Karpas-422 (cell line): ENCODE measurements around the gene RAMP1. TPM values are rescaled to one million over a fixed set of nuclear protein-coding genes. Genes with fewer than 3 reads are reported as not detected.

Experiments
- DNase-seq: peaks from one replicate; pipeline ENCODE4 v3.0.0-alpha.2; 2015
- H2AFZ ChIP-seq: fragments of 200-600 bp; sonication (generic); 2 replicates; pipeline ENCODE4 v1.6.1; 2014; ENCODE audit warnings: antibody characterized with exemption, low read length, mixed read lengths
- H3K27ac ChIP-seq: fragments of 200-600 bp; sonication (generic); 2 replicates; pipeline ENCODE4 v1.5.1; 2014; ENCODE audit warnings: mild to moderate bottlenecking, low read length, moderate library complexity
- H3K27me3 ChIP-seq: fragments of 200-600 bp; sonication (generic); 2 replicates; pipeline ENCODE4 v1.6.1; 2014; ENCODE audit warnings: low read length, mixed read lengths
- H3K36me3 ChIP-seq: fragments of 200-600 bp; sonication (generic); 2 replicates; pipeline ENCODE4 v1.6.1; 2014; ENCODE audit warnings: low read length, mixed read lengths; ENCODE audit not compliant: insufficient read depth
- H3K4me1 ChIP-seq: fragments of 200-600 bp; sonication (generic); 2 replicates; pipeline ENCODE4 v1.6.1; 2014; ENCODE audit warnings: mild to moderate bottlenecking, low read length, mixed read lengths
- H3K4me2 ChIP-seq: fragments of 200-600 bp; sonication (generic); 2 replicates; pipeline ENCODE4 v1.6.1; 2014; ENCODE audit warnings: low read length, low read depth, mild to moderate bottlenecking; ENCODE audit not compliant: poor library complexity, severe bottlenecking
- H3K4me3 ChIP-seq: fragments of 200-600 bp; sonication (generic); 2 replicates; pipeline ENCODE4 v1.5.1; 2014; ENCODE audit warnings: mild to moderate bottlenecking, antibody characterized with exemption, low read length, mixed read lengths
- H3K79me2 ChIP-seq: fragments of 200-600 bp; sonication (generic); 2 replicates; pipeline ENCODE4 v1.6.1; 2014; ENCODE audit warnings: mild to moderate bottlenecking, low read length, mixed read lengths
- H3K9ac ChIP-seq: fragments of 200-600 bp; sonication (generic); 2 replicates; pipeline ENCODE4 v1.6.0; 2014; ENCODE audit warnings: low read length
- H3K9me2 ChIP-seq: fragments of 200-600 bp; sonication (generic), shearing (Covaris generic); replicated peaks from 2 replicates; pipeline ENCODE4 v1.6.0; 2014; ENCODE audit warnings: mild to moderate bottlenecking, low read length, moderate library complexity; ENCODE audit not compliant: insufficient read depth
- H3K9me3 ChIP-seq: fragments of 300-700, 200-600 bp; sonication (generic); 2 replicates; pipeline ENCODE4 v1.6.1; 2014; ENCODE audit warnings: low read length, mixed read lengths
- H4K20me1 ChIP-seq: fragments of 200-600 bp; sonication (generic); 2 replicates; pipeline ENCODE4 v1.6.1; 2014; ENCODE audit warnings: mild to moderate bottlenecking, antibody characterized with exemption, low read length, low read depth; ENCODE audit not compliant: insufficient read depth
- total RNA-seq: library from RNA; depleted of rRNA; stranded (reverse); fragments of >200 nt; shearing (Covaris generic); gene quantifications from 2 replicates; pipeline ENCODE4 v1.2.3, GENCODE V29; 2014; ENCODE audit warnings: low replicate concordance

The RAMP1 gene
- total RNA-seq, 1 experiment from 2014 or later = not detected

DNA sequence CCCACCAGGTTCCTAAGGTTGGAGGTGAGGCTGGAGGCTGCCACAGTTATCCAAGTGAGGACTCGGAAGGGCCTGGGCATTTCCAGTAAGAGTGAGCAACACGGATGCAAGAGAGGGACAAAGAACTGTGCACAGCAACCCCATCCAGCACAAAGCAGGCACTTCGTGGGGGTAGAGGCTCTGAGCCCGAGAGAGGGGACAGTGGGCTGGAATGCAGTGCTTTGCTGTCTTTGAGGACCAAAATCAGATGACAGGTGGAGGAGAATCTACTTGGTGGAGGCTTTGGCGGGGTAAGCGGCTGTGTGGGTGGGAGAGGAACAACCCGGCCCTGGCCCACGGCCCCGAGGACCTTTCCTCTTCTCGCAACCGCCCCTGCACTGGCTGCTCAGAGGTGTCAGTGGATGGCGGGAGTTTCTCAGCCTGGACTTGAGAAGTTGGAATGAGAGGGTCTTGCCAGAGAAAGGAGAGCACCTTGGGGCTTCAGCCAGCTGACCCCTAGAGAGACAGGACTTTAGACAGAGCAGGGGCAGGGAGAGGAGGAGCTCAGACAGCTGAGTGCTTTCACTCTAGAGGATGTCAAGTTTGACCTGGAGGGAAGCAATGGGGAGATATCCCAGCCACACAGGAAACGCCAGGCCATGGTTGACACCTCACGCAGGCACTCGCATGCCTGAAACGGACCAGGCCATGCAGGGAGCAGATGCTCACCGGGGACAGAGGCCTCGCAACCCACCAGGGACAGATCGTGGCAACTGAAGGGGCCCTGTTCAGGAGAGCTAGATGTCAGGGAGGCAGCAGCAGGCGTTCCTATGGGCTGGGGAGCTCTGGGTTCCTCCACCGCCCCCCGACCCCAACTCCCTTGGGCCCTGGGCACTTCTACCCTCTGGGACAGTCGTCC lies 11.6 kb downstream of the RAMP1 start:
- Histone ChIP-seq H3K4me2 (no peak overlapping the region), H3K9ac (no peak overlapping the region), H3K9me2 (no peaks in the 10 kb centered on the region), H3K4me3 (no peak overlapping the region), H3K27ac (no peak overlapping the region), H3K79me2 (no peaks in the 10 kb centered on the region), H3K27me3 (no peaks in the 10 kb centered on the region), H4K20me1 (no peaks in the 10 kb centered on the region), H3K36me3 (no peaks in the 10 kb centered on the region), H3K9me3 (no peaks in the 10 kb centered on the region), H3K4me1 (peaks cover 6% of the 10 kb centered on the region), H2AFZ (no peak overlapping the region)
- no peak for DNase-seq

DNA sequence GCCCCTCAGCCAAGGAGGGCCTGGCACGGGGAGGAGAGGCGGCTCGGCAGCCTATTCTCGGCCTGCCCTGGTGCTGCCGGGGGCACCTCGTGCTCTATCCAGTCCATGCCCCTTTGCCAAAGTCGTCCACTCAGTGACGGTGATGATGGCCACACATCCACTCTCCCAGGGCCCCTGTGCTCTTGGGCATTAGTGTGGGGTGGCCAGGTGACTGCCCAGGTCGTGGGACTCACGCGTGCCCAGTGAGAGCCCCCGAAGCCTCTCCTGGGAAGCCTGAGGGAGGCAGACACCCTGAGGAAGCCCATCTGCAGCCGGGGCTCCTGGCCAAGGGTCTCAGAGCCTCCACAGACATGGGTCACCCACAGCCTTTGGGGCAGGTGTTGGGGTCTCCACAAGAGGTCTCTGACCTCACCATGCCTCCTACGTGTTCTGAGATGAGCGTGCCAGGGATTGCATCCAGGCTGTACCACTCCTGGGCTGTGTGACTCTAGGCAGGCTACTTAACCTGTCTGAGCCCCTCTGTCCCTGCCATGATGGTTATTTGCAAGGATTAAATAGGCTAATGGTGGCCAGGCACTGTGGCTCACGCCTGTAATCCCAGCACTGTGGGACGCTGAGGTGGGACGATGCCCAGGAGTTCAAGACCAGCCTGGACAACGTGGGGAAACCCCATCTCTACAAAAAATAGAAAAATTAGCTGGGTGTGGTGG lies 12.9 kb downstream of the RAMP1 start:
- no peaks in the 10 kb centered on the region for H3K36me3 ChIP-seq
- no peaks in the 10 kb centered on the region for H3K79me2 ChIP-seq
- no peaks in the 10 kb centered on the region for H3K27me3 ChIP-seq
- DNase-seq = no peak
- no peaks in the 10 kb centered on the region for H3K9me2 ChIP-seq
- peaks cover 6% of the 10 kb centered on the region for H3K4me1 ChIP-seq
- H4K20me1 ChIP-seq = no peaks in the 10 kb centered on the region
- H3K27ac ChIP-seq = no peak overlapping the region
- no peak overlapping the region for H3K4me3 ChIP-seq
- H3K9me3 ChIP-seq = no peaks in the 10 kb centered on the region
- no peak overlapping the region for H2AFZ ChIP-seq
- H3K4me2 ChIP-seq = no peak overlapping the region
- no peak overlapping the region for H3K9ac ChIP-seq

DNA sequence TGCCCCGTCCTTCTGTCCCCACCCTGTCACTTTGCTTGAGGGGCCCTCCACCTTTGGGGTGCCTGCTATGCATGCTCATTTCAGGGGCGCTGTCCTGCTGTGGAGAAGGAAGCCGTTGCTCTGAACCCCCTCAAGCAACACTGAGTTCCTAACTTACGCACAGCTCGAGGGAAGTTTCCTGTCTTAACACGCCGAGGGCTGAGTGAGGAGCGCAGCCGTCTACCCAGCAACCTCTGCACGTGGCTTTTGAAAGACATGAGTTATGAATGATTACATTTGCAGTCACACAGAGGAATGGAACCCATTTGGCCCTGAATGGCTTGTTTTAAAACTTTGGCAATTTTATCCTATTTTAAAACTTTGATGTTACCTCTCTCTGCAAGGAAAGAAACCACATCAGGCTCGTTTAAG lies 14.0 kb downstream of the RAMP1 start:
- no peak for DNase-seq
- no peaks in the 10 kb centered on the region for H3K9me2 ChIP-seq
- H3K36me3 ChIP-seq = no peaks in the 10 kb centered on the region
- no peaks in the 10 kb centered on the region for H3K27me3 ChIP-seq
- H3K27ac ChIP-seq = no peak overlapping the region
- no peak overlapping the region for H2AFZ ChIP-seq
- H3K4me1 ChIP-seq = peaks cover 6% of the 10 kb centered on the region
- no peaks in the 10 kb centered on the region for H3K79me2 ChIP-seq
- no peaks in the 10 kb centered on the region for H4K20me1 ChIP-seq
- H3K9me3 ChIP-seq = no peaks in the 10 kb centered on the region
- H3K4me2 ChIP-seq = no peak overlapping the region
- no peak overlapping the region for H3K4me3 ChIP-seq
- no peak overlapping the region for H3K9ac ChIP-seq

DNA sequence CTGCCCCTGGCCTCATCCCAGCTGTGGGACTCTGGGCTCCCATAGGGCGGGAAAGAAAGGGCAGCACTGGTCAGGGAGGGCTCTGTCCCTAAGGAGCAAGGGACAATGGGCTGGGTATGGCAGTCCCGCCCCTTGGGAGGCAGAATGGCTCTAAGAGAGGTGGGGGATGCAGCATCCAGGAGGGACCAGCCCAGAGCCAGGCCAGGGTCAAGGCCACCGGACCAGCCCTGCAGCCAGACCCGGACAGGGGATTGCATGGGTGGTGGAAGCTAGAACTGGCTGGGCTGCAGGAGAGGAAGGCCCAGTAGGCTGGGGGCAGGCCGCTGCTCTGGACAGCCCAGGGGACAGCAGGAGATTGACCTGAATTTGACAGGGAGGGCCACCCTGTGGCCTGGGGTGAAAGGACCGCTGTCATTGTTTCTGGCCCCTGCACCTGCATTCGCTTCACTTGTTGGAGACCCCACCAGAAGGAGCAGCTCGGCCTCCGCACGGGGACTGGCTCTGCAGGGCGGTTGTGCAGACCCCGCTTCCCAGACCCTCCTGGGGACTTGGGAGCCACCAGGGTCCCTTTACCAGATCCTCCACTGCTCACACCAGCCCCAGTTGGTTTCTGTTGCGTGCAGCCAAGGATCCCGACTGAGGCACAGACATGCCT lies 14.6 kb downstream of the RAMP1 start:
- Histone ChIP-seq H3K27me3 (no peaks in the 10 kb centered on the region), H3K79me2 (no peaks in the 10 kb centered on the region), H3K9me2 (no peaks in the 10 kb centered on the region), H3K4me1 (peaks cover 6% of the 10 kb centered on the region), H3K4me3 (no peak overlapping the region), H3K9ac (no peak overlapping the region), H3K9me3 (no peaks in the 10 kb centered on the region), H3K27ac (no peak overlapping the region), H4K20me1 (no peaks in the 10 kb centered on the region), H2AFZ (no peak overlapping the region), H3K4me2 (no peak overlapping the region), H3K36me3 (no peaks in the 10 kb centered on the region)
- no peak for DNase-seq

DNA sequence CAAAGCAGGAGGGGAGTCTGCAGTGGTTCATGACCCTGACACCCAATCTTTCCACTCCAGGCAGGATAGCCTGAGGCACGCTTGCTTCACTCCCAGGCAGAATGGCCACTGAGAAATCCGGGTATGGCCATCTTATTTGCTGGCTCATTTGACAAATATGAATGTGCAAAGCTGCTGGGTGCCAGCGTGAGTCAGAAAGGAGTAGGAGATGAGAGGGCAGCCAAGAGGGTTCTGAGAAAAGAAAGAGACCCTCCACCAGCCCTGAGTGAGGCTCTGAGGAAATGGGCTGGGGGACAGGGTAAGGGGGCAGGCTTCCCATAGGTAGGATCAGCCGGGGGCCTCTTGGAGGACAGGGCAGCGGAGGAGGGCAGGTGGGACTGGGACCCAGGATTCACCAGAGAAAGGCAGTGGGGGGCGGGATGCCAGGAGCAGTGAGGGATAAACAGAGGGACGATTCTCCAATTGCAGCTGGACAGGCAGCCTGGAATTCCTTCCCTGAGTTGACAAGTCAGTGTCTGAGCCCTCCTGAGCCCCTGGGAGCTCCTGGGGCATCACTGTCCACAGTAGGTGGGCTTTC lies 15.2 kb downstream of the RAMP1 start:
- Histone ChIP-seq H2AFZ (no peak overlapping the region), H3K9me2 (no peaks in the 10 kb centered on the region), H3K9me3 (no peaks in the 10 kb centered on the region), H4K20me1 (no peaks in the 10 kb centered on the region), H3K27ac (no peak overlapping the region), H3K4me2 (no peak overlapping the region), H3K4me1 (peaks cover 6% of the 10 kb centered on the region), H3K4me3 (no peak overlapping the region), H3K9ac (no peak overlapping the region), H3K36me3 (no peaks in the 10 kb centered on the region), H3K27me3 (no peaks in the 10 kb centered on the region), H3K79me2 (no peaks in the 10 kb centered on the region)
- no peak for DNase-seq

DNA sequence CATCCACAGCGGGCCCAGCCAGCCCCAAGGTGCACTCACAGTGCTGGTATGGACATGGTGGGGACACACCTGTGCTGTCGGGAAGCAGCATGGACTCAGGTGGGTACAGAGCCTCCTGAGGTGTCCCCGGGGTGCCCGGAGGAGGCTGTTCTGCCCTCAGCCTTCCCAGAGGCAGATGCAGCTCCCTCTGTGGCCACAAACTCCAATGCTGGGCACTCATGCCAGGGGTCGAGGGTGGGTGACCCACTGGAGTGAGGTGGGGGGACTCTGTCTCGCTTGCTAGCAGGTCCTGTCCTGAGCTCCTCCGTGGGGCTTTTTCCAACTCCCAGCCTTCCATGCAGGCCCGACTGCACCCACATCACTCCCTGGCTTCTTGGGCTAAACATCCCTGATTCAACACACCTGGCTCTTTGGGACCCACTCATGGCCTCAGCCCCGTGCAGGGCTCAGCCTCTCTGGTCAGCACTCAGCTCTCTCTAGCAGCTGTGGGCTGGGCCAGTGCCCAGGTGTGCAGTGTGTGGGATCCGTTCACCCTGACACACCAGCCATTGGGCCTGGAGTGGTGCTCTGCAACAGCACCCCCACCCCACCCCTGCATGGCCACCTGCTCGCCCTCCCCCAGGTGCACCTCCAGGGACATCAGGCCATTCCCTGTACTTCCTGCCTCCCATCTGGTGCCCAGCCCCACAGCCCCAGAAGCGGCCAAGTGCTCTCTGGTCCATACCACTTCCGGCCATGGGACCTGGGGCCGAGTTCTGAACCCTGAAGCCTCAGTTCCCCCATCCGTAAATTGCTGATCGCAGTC lies 16.0 kb downstream of the RAMP1 start:
- H3K9ac ChIP-seq = no peak overlapping the region
- H4K20me1 ChIP-seq = no peaks in the 10 kb centered on the region
- peaks cover 6% of the 10 kb centered on the region for H3K4me1 ChIP-seq
- no peaks in the 10 kb centered on the region for H3K9me3 ChIP-seq
- H3K36me3 ChIP-seq = no peaks in the 10 kb centered on the region
- H3K4me2 ChIP-seq = no peak overlapping the region
- H2AFZ ChIP-seq = no peak overlapping the region
- DNase-seq = no peak
- no peak overlapping the region for H3K27ac ChIP-seq
- no peaks in the 10 kb centered on the region for H3K79me2 ChIP-seq
- no peak overlapping the region for H3K4me3 ChIP-seq
- H3K9me2 ChIP-seq = no peaks in the 10 kb centered on the region
- H3K27me3 ChIP-seq = no peaks in the 10 kb centered on the region

DNA sequence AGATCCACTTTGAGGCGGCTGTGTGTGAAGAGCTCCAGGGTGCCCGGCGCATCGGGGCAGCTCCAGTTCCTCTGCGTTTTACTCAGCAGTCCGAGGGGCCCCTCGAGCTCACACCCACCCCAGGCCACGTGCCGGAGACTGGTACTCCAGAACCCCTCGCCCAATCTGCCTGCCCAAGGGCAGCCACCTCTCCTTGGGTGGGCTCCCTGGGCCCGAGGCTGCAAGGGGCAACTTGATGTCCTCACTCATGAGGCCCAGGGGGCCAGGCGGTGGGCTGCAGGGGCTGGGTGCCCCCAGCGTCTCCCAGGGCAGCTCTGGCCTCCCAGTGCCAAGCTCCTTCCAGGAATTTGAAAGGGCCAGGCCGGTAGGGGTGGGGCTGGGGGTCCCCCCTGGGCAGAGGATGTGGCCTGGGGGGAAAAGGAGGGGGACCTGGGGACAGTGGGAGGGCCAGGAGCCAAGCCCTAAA lies 16.7 kb downstream of the RAMP1 start:
- Histone ChIP-seq H3K4me3 (no peak overlapping the region), H3K4me1 (peaks cover 6% of the 10 kb centered on the region), H3K9me2 (no peaks in the 10 kb centered on the region), H3K9me3 (no peaks in the 10 kb centered on the region), H3K4me2 (no peak overlapping the region), H3K79me2 (no peaks in the 10 kb centered on the region), H4K20me1 (no peaks in the 10 kb centered on the region), H2AFZ (no peak overlapping the region), H3K27me3 (no peaks in the 10 kb centered on the region), H3K9ac (no peak overlapping the region), H3K27ac (no peak overlapping the region), H3K36me3 (no peaks in the 10 kb centered on the region)
- no peak for DNase-seq
